MM.1S (cell line): ENCODE results near the gene ATN1.

Source experiments
- EZH2phosphoT487 ChIP-seq: fragments of 300-600 bp; sonication (generic); IDR thresholded peaks from 2 replicates; pipeline ENCODE4 v1.6.1; 2018; ENCODE audit warnings: antibody characterized with exemption, low read length
- TF ChIP-seq, protein P1 (sequence below): fragments of 300-600 bp; sonication (generic); IDR thresholded peaks from 2 replicates; pipeline ENCODE4 v1.5.1; 2016; ENCODE audit warnings: antibody characterized with exemption, low read length, mixed read lengths

DNA sequence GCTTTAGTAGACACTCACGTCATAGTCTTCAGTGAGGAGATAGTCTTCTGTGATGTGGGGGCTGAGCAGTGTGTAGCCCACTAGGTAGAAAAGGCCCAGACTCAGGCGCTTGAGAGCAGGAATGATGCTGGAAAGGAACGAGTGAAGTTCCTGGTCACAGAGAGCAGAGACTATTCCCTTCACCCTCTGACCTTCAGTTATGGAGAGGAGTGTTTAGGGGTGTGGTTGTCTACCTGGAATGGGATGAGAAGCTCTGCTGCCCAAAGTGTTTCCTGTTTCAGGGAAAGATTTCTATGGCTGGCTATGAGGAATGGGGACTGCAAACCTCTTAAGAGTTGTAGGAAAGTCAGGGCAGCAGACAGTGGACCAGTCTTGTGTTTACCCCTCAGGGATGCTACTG is 51.7 kb downstream of the ATN1 start:
- TF ChIP-seq, protein P1, sequence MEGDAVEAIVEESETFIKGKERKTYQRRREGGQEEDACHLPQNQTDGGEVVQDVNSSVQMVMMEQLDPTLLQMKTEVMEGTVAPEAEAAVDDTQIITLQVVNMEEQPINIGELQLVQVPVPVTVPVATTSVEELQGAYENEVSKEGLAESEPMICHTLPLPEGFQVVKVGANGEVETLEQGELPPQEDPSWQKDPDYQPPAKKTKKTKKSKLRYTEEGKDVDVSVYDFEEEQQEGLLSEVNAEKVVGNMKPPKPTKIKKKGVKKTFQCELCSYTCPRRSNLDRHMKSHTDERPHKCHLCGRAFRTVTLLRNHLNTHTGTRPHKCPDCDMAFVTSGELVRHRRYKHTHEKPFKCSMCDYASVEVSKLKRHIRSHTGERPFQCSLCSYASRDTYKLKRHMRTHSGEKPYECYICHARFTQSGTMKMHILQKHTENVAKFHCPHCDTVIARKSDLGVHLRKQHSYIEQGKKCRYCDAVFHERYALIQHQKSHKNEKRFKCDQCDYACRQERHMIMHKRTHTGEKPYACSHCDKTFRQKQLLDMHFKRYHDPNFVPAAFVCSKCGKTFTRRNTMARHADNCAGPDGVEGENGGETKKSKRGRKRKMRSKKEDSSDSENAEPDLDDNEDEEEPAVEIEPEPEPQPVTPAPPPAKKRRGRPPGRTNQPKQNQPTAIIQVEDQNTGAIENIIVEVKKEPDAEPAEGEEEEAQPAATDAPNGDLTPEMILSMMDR = no peak
- no peak for TF ChIP-seq EZH2phosphoT487
